Measurements from ENCODE around the gene PLXNB2. TPM values are rescaled to one million over a fixed set of nuclear protein-coding genes. Genes with fewer than 3 reads are reported as not detected.
"Not testable (repeated sequence)": the region's sequence is repeated elsewhere in the genome, so short reads cannot be mapped to it uniquely, and the experiment has no call there.

Gene PLXNB2
- total RNA-seq, 1 experiment from 2014 or later: 42.4 TPM

DNA sequence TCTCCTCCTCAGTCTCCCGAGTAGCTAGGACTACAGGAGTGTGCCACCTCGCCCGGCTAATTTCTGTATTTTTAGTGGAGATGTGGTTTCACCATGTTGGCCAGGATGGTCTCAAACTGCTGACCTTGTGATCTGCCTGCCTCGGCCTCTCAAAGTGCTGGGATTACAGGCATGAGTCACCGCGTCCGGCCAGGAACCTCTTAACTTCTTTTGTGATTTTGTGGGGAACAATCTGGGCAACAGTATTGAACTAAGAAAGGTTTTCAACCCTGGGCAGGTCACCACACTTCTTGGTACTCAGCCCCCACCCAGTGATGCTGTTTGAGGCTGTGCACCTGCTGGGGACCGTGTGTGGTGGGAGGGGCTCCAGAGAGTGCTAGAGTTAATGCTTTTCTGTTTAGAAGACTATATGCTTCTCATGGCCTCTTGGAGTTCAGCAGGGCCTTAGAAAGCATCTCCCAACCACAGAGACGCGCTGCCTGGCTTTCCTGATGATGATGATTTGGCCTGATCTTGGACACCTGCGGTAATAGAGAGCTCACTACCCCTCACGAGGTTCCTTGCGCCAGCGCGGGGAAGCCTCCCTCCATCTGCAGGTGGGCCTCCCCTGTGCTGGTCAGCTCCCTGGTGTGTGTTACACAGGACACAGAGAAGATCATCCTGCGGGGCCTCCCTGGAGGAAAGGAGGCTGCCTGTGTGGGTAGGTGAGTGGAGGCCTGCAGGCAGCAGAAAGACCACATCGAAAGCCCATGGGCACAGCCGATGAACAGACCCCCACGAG lies 18.2 kb upstream of the PLXNB2 start:
- no peak for DNase-seq (ENCODE audit: low spot score)

- DNase-seq (ENCODE audit: low spot score): no peak
Measured at GRCh38 chr22:50323900-50324299, 16.5 kb upstream of the PLXNB2 start.

GRCh38 chr22:50322382-50323104 lies 15.1 kb upstream of the PLXNB2 start:
- DNase-seq (ENCODE audit: low spot score): not testable (repeated sequence)

DNA sequence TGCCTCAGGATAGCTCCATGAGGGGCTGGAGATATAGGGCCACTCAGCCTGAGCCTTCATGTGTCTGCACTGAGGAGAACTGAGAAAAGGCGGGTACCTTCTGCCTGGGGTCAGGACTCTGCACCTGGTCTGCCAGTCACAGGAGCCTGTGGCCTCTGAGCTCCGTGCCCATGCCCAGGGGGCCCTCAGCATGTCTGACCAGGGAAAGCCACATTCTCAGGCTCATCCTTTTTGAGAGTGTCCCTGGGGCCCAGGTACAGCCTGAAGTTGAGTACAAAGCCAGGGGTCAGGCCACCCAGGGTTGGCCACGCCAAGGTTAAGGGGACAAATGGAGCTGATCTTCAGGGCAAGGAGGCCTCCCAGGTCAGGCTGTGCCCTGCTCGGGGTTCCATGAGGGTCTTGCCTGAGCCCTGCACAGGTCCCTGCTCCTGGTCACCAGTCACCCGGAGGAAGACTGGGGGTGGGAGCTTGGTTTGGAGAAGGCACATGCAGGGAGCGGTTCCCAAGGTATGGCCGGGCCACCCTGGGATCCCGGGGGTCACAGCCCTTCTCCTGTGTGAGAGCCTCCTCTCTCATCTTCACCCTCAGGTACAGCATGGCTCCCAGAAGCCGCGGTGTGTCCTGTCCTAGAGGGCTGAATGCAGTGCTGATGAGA lies 13.4 kb upstream of the PLXNB2 start:
- DNase-seq (ENCODE audit: low spot score): no peak

GRCh38 chr22:50320116-50320515 lies 12.7 kb upstream of the PLXNB2 start:
- no peak for DNase-seq (ENCODE audit: low spot score)

DNA sequence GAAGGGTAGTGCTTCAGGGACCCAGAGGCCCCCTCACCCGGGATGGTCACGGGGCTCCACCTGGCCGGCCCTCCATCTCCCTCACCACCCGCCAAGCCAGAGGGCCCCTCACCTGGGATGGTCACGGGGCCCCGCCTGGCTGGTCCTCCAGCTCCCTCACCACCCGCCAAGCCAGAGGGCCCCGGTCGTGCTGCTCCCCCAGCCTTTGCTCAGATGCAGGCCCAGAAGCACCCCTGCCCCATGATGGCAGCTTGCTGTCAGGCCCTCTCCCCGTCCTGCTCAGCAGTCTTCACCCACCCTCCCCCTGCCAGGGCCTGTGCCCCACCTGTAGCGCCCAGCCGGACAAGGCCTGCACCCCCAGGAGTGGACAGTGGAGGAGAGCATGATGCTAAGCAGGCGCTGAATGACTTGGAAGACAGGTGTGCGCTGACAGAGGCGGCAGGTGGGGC lies 12.1 kb upstream of the PLXNB2 start:
- DNase-seq (ENCODE audit: low spot score): no peak

GRCh38 chr22:50318698-50319411 lies 11.4 kb upstream of the PLXNB2 start:
- DNase-seq (ENCODE audit: low spot score): no peak

GRCh38 chr22:50318356-50318697 lies 10.9 kb upstream of the PLXNB2 start:
- DNase-seq (ENCODE audit: low spot score): no peak

GRCh38 chr22:50317674-50318073 lies 10.2 kb upstream of the PLXNB2 start:
- no peak for DNase-seq (ENCODE audit: low spot score)

DNA sequence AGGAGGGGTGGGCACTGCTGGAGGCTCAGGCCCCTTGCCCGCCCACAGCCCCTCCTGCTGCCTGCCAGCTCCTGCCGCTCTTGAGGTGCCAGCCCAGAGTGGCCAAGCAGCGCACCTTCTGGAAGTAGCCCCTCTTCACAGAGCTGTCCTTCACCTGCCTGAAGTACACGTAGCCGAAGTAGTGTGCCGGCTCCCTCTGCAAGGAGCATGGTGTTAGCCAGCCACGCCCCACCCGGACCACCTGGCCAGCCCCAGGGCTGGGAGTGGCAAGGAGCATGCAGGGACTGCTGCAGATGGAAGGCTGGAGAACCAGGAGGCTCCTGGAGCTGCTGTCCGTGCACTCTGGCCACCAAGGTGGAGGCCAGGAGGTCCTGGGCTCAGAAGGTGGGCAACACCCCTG lies 9.7 kb upstream of the PLXNB2 start:
- no peak for DNase-seq (ENCODE audit: low spot score)

- DNase-seq (ENCODE audit: low spot score): no peak
Measured at GRCh38 chr22:50316114-50317065, 8.9 kb upstream of the PLXNB2 start.

DNA sequence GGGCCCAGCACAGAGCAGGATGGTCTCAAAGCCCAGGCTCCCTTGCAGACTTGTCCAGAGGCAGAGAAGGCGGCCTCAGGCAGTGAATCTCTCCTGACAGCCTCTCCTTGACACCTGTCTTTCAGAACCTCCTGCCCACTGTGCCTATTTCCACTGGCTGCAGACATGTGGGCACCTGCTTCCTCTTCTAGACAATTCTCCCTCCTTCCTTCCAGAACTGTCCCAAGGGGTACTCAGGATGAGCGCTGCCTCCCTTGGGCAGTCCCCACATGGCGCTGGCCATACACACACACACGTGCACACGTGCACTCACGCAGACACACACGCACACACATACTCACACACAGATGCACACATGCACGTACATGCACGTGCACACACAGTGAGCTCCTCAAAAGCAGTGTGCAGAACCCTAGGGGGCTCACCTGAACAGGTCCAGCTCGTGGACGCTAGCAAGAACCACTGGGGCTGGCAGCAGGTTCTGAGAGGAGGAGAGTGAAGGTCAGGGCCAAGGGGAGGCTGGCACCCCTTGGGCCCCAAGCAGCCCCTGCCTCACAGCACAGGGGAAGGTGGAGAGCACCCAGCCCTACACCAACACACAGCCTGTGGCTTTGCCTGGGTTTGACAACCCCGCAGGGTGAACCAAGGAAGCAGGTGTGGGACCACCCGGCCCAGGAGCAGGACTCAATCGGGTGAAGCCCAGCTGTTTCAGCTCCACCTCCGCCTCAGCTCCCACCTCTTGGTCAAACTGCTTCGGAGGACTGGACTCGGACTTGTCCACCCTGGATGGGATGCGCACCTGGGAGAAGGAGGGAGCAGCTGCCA lies 8.1 kb upstream of the PLXNB2 start:
- no peak for DNase-seq (ENCODE audit: low spot score)

GRCh38 chr22:50314455-50315288 lies 7.2 kb upstream of the PLXNB2 start:
- no peak for DNase-seq (ENCODE audit: low spot score)

- DNase-seq (ENCODE audit: low spot score): no peak
Measured at GRCh38 chr22:50314081-50314454, 6.6 kb upstream of the PLXNB2 start.

DNA sequence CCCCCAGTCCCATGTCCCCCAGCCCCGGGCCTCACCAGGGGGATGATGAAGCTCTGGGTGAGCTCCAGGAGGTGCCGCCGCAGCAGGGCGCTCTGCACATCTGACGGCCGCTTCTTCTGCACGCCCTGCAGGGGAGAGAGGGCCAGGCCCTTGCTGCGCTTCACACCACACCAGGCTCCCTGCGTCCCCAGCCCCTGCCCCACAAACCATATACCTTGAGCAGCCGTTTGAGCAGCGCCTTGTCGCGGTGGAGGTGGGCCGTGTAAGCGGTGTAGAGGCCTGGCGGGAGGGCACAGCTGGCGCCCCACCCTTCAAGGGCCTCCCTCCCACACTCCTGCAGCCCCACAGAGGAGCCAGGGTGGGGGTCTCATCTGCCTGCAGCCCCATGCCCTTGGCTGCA lies 6.2 kb upstream of the PLXNB2 start:
- DNase-seq (ENCODE audit: low spot score): no peak

DNA sequence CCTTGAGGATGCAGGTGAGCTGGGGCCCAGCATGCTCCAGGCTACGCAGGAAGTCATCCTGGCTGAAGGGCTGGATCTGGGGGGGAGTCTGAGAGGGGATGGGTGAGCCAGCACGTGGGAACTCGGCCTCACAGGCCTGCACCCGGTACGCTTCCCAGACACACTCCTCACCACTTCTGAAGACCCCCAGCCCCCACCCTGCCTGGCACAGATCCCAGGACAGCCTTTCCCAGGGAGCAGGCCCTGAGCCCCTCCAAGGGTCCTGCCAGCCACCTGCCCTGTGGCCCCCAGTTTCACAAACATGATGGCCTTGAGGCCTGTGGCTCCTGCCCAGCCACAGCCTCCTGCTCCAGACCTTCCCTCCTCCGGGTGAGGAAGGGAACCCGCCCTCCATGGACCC lies 5.6 kb upstream of the PLXNB2 start:
- DNase-seq (ENCODE audit: low spot score): no peak

- DNase-seq (ENCODE audit: low spot score): no peak
Measured at GRCh38 chr22:50312371-50312770, 4.9 kb upstream of the PLXNB2 start.

DNA sequence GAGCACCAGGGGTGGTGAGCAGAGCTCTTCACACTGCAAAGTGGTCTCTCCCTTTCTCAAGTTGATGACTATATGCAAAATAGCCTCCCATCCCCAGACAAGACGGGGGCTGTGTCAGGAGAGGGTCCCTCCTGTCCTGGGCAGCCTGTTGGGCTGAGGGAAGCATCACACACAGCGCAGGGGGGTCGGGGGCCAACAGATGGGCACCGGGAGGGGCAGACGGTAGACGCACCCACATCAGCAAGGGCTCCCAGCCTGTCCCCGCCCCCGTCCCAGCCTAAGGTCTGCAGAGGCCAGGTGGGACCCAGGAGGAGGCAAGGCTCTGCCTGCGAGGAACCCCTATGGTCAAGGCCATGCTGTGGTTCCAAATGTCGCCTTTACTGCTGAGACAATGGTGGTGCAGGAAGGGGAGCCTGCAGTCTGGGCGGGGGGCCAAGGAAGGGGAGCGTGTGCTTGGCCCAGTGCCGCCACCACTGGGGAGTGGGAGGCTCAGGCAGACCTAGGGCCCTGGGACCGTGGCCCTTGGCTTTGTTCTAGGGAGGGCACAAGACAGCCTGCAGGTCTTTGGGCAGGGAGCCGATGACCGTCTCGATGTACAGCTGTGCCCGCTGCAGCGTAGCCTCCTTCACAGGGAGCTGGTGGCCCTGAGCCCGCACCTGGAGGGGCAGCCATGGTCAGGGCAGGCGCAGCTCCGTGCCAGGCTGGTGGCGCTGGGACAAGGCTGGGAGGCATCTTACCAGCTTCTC lies 4.3 kb upstream of the PLXNB2 start:
- DNase-seq (ENCODE audit: low spot score): no peak

Data from H4 (cell line).